ENCODE results near the gene IFI27L1.

IFI27L1 gene

GRCh38 chr14:94113908-94114588 is 32.9 kb downstream of the IFI27L1 start:
- DNase-seq (ENCODE audit: low read depth, low spot score) = no peak

- DNase-seq (ENCODE audit: low read depth, low spot score) = no peak
Measured at GRCh38 chr14:94114589-94115057, 33.5 kb downstream of the IFI27L1 start.

GRCh38 chr14:94115058-94115591 is 34.0 kb downstream of the IFI27L1 start:
- DNase-seq (ENCODE audit: low read depth, low spot score) = no peak

- DNase-seq (ENCODE audit: low read depth, low spot score) = no peak
Measured at GRCh38 chr14:94115631-94116030, 34.5 kb downstream of the IFI27L1 start.

GRCh38 chr14:94116701-94117100 is 35.6 kb downstream of the IFI27L1 start:
- no peak for DNase-seq (ENCODE audit: low read depth, low spot score)

- no peak for DNase-seq (ENCODE audit: low read depth, low spot score)
Measured at GRCh38 chr14:94117856-94118255, 36.7 kb downstream of the IFI27L1 start.

GRCh38 chr14:94119071-94119470 is 38.0 kb downstream of the IFI27L1 start:
- DNase-seq (ENCODE audit: low read depth, low spot score) = no peak

GRCh38 chr14:94120667-94121340 is 39.7 kb downstream of the IFI27L1 start:
- DNase-seq (ENCODE audit: low read depth, low spot score) = no peak

- DNase-seq (ENCODE audit: low read depth, low spot score) = no peak
Measured at GRCh38 chr14:94121485-94121884, 40.4 kb downstream of the IFI27L1 start.

GRCh38 chr14:94122438-94122837 is 41.3 kb downstream of the IFI27L1 start:
- DNase-seq (ENCODE audit: low read depth, low spot score) = no peak

- DNase-seq (ENCODE audit: low read depth, low spot score) = no peak
Measured at GRCh38 chr14:94123296-94123695, 42.2 kb downstream of the IFI27L1 start.

GRCh38 chr14:94123868-94124267 is 42.8 kb downstream of the IFI27L1 start:
- no peak for DNase-seq (ENCODE audit: low read depth, low spot score)

GRCh38 chr14:94124582-94125377 is 43.7 kb downstream of the IFI27L1 start:
- DNase-seq (ENCODE audit: low read depth, low spot score) = no peak

- DNase-seq (ENCODE audit: low read depth, low spot score) = no peak
Measured at GRCh38 chr14:94125659-94126418, 44.7 kb downstream of the IFI27L1 start.

GRCh38 chr14:94126419-94126677 is 45.2 kb downstream of the IFI27L1 start:
- no peak for DNase-seq (ENCODE audit: low read depth, low spot score)

- DNase-seq (ENCODE audit: low read depth, low spot score) = no peak
Measured at GRCh38 chr14:94126800-94127199, 45.7 kb downstream of the IFI27L1 start.

GRCh38 chr14:94127330-94127729 is 46.2 kb downstream of the IFI27L1 start:
- DNase-seq (ENCODE audit: low read depth, low spot score) = no peak

GRCh38 chr14:94128216-94128839 is 47.2 kb downstream of the IFI27L1 start:
- no peak for DNase-seq (ENCODE audit: low read depth, low spot score)

- DNase-seq (ENCODE audit: low read depth, low spot score) = peak; percentile 31
Measured at GRCh38 chr14:94129111-94129757, 48.1 kb downstream of the IFI27L1 start, which contains the start of gene IFI27L2. TSS of gene IFI27L2 (minus strand) at chr14:94129604. CDS start at chr14:94129564, 40 bp downstream.

- DNase-seq (ENCODE audit: low read depth, low spot score) = no peak
Measured at GRCh38 chr14:94129758-94130414, 48.8 kb downstream of the IFI27L1 start.
